Keratinocyte (primary cell): ENCODE measurements around the gene ARID5B.

ENCODE experiments used
- CTCF ChIP-seq, 3 experiments: IDR thresholded peaks in 1 of 3; conservative IDR thresholded peaks in 1 of 3; optimal IDR thresholded peaks in 1 of 3; 2 replicates in 2 of 3; 3 replicates in 1 of 3; pipeline versions ENCODE3 to v1.5.1; 2011; ENCODE audit warnings: low read length in 3 of 3, mild to moderate bottlenecking in 3 of 3, moderate library complexity in 2 of 3, control low read depth in 1 of 3, inconsistent platforms in 1 of 3; ENCODE audit not compliant: insufficient read depth in 2 of 3; ENCODE audit errors: extremely low read depth in 1 of 3
- EZH2 ChIP-seq: IDR thresholded peaks from one replicate; pipeline ENCODE4 v1.6.1; 2012; ENCODE audit warnings: inconsistent platforms, mild to moderate bottlenecking, low read length, moderate library complexity

GRCh38 chr10:62008946-62009345 lies 107.4 kb downstream of the ARID5B start:
- TF ChIP-seq CTCF (optimal IDR thresholded peaks at IDR 0.05 in 1 of 3, IDR thresholded peaks at IDR 0.05 in 1 of 3, conservative IDR thresholded peaks at IDR 0.05 in 1 of 3; ENCODE audit: extremely low read depth in 1 of 3, insufficient read depth in 2 of 3, low read length in 3 of 3) (no peak), EZH2 (no peak)
